ENCODE results near the gene KRTAP17-1.

Gene KRTAP17-1

DNA sequence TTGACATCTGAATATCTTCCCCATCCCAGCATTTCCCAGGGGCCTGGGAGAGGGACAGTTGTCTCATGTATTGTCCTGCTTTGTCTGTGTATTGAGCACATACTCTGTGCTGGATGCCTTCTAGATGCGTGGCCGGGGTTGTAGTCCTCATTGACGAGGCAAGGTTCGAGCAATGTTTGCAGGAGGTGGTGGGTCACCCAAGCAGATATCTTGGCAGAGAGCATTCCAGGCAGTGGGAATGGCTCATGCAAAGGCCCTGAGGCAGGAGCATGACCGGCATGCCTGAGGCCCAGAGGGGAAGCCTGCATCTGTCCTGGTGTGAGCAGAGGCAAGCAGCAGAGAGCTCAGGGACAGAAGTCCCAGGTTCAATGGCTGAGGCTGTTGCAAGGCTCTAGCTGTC, 17.6 kb upstream of the KRTAP17-1 start:
- DNase-seq (ENCODE audit: low read depth in 2 of 3, low spot score in 2 of 3): no peak

DNA sequence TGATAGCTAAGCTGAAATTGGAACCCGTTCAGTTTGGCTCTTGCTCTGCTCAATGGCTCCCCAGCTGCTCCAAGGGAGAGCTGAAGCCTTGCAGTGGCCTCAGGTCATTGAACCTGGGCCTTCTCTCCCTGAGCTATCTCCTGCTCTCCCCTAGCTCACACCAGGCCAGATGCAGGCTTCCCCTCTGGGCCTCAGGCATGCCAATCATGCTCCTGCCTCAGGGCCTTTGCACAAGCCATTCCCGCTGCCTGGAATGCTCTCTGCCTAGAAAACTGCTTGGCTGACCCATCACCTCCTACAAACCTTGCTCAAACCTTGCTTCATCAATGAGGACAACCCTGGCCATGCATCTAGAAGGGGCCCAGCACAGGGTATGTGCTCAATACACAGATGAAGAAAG, 16.7 kb upstream of the KRTAP17-1 start:
- DNase-seq (ENCODE audit: low read depth in 2 of 3, low spot score in 2 of 3): no peak

DNA sequence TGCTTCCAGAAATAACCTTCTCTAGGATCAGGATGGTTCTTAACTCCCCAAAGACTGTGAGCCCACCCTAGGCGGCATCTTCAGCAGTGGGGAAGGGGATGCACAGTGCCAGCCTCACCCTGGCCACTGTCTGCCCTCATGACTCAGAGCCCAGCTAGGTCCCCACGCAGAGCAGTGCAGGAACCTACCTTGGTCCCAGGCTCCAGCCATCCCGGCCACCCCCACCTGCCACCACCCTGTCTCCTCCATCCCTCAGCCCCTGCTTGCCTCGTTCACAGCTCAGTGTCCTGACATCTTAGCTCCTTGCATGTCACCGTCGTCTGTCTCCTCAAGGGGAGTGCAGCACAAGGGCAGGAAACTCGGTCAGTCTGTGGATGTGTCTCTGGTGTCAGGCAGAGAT, 16.1 kb upstream of the KRTAP17-1 start:
- DNase-seq (ENCODE audit: low read depth in 2 of 3, low spot score in 2 of 3): no peak

DNA sequence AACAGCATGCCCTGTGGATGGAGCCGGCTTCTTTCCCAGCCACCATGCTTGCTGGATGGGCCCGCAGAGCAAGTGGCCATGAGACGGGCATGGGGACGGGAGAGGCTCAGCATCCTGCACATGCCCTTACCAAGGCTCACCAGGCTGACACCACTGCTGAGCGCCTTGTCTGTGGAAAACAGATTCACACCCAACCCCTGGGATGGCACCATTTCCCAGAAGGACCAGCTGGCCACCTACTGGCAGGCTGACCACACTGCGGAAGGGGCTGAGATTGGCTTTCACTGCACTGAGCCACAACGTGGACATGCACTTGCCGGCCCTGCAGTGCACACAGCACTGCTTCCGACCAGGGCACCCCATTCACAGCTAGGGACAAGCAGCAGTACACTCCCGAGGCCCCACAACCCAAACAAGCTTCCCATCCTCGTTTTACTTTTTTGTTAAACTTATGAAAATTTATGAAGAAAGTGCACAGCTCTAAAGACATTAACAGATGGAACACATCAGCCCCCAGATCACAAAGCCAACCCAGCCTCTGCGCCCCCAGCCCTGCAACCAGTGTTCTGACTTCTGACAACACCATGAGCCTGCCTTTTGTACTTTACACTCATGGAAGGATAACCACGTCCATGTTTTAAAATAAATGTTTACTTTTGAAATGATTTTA, 13.9 kb upstream of the KRTAP17-1 start:
- DNase-seq (ENCODE audit: low read depth in 2 of 3, low spot score in 2 of 3): no peak

DNA sequence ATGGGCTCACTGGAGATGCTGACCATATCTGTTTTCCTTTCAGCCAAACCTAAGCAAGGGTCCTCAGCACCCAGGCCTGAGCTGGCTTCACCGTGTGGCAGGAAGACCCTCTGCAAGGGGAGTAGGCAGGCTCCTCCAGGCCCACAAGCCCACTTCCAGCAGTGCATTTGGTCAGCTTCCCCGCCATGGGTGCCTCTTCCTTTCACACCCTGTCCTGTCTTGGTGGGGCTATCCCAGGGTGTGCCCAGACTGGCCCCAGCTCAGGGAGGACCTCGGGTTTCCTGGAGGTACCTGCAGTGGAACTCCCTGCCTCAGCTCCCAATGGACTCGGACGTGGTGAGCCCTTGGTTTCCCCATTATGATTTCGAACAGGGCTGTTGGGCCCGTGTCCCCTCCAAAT, 12.7 kb upstream of the KRTAP17-1 start:
- no peak for DNase-seq (ENCODE audit: low read depth in 2 of 3, low spot score in 2 of 3)

DNA sequence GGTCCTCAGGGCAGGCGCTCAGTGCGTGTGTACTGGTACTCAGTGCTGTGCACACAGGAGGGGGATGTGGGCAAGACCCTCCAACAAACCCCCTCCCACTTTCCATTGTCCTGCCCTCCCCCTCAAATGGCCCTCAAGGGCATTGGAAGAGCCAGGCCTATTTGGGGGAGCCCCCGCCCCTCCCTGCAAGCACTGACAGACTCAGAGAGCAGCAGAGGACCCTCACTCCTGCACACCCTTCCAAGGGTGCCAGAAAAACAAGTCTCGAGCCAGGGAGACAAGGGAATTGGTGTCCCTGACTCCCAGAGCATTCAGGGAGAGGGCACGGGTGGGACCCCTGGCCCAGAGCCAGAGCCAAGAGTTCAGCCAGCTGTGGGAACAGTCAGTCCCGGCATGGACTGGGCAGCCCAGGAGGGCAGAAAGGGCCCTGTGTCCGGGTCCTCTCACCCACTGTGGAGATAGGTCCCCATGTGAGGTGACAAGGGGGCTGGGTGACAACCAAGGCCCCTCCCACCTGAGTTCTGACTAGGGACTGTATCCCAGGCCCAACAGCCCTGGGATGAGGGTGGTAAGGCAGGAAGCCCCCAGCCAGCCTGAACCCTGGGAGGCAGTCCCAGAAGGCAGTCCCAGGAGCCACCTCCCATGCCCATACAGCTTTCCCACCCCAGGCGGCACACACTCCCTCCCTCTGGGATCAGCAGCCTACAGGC, 12.1 kb upstream of the KRTAP17-1 start:
- no peak for DNase-seq (ENCODE audit: low read depth in 2 of 3, low spot score in 2 of 3)

DNA sequence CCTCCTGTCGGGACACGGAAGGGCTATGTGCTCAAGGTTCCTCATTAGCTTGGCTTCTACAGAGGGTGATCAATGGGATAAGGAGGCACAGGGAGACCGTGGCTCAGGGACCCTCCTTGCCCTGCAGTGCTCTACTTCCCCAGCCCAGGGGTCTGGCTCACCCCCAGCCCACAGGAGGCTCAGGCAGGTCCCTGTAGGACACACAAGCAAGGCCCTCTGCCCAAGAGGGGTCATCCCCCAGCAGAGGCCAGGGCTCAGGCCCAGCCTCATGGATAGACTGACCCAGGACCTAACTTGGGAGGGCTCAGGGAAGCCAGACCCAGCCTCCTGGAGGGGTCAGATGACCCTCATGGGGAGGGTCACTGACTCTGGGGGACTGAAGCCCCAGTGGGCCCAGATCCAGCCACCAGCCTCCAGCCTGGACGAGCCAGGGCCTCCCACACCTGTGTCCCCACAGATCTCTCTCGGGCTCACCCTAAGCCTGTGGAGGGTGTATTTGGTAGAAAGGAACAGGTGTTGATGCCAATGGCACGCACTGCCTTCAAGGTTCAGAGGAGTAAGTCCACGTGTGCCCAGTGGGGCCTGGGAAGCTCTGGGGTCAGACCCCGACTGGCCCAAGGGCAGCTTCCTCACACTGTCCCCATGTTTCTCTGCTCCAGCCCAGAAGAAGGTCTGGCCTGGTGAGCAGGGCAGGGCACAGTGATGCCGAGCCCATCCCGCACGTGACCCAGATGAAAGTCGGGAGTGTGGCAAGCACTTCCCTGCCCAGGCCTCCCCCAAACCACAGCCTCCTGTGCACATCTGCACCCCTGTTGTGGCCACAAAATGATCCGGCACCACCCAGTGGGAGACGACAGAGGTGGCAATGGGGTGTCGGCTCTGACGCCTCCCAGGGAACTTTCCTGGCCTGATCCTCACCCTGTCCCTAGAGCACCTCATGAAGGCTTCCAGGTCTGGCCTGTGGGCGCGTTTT, 10.9 kb upstream of the KRTAP17-1 start:
- DNase-seq (ENCODE audit: low read depth in 2 of 3, low spot score in 2 of 3): no peak

DNA sequence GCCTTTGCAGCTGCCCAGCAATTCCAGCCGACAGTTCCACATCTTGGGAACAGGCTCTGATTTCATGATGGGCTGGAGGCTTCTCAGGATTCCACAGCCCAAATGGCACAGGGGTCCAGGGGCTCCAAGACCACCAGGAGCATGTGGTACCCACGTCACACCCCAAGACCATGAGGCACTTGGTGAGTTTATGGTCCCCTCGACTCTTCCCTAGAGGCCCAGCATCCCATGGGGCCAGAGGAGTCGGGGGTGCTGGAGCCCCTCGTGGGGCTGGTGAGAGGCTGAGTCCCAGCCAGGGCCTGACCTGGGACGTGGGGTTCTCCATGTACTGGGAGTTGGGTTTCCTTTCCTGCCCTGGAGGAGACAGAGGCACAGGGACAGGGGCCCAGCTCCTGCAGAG, 10.1 kb upstream of the KRTAP17-1 start:
- DNase-seq (ENCODE audit: low read depth in 2 of 3, low spot score in 2 of 3): no peak

DNA sequence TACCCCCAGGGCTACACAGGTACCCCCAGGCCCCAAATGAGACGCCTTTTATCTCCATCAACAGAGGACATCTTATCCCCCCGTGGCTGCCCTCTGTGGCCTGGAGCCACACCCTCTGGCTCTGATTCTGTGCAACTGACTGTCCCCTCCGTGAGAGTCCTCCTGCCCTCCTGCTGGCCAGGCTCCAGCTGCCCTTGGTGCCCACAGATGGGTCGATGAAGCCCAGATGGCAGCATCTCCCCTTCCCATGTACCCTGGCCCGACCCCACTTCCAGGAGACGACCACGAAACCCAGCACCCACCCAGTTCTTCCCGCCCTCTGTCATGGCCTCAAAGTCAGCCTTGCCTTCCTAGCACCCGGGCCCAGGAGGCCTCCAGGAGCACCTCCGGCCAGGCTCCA, 9.6 kb upstream of the KRTAP17-1 start:
- no peak for DNase-seq (ENCODE audit: low read depth in 2 of 3, low spot score in 2 of 3)

DNA sequence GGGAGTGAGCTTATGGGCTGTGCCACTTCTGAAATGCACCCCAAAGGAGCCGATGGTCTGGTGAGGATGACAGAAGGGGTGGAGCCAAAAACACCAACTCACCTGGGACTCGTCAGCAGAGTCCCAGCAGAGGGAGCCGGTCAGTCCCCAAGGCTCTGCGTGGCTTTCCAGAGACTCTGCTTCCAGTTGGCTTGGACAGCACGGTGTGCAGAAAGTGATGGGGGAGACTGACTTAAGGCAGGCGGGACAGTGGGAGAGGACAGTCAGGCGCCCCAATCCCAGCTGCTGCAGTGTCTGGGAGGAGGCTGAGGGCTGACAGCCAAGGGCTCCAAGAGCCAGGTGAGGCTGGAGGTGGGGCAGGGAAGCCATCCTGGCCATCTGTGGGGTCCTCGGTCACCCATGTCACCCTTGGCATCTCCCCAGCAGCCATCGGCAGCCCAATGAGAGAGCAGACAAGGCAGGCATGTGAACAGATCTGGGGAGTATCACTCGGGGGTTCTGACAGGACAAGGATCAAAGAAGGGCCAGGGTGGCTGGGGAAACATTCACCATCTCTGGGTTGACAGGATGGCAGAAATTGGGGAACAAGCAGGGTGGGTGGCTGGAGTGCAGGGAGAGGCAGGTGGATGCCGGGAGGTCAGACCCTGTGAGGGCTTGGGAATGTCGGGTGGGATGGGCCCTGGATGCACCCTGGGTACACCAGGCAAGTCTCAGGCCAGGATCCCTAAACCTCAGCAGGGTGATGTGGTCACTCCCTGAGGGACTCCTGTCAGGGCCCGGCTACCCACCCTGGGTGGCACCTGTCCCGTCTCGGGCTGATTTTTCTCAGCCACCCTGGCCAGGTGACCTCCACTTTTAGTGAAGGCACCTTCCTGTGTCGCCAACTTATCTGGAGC, 8.9 kb upstream of the KRTAP17-1 start:
- no peak for DNase-seq (ENCODE audit: low read depth in 2 of 3, low spot score in 2 of 3)

DNA sequence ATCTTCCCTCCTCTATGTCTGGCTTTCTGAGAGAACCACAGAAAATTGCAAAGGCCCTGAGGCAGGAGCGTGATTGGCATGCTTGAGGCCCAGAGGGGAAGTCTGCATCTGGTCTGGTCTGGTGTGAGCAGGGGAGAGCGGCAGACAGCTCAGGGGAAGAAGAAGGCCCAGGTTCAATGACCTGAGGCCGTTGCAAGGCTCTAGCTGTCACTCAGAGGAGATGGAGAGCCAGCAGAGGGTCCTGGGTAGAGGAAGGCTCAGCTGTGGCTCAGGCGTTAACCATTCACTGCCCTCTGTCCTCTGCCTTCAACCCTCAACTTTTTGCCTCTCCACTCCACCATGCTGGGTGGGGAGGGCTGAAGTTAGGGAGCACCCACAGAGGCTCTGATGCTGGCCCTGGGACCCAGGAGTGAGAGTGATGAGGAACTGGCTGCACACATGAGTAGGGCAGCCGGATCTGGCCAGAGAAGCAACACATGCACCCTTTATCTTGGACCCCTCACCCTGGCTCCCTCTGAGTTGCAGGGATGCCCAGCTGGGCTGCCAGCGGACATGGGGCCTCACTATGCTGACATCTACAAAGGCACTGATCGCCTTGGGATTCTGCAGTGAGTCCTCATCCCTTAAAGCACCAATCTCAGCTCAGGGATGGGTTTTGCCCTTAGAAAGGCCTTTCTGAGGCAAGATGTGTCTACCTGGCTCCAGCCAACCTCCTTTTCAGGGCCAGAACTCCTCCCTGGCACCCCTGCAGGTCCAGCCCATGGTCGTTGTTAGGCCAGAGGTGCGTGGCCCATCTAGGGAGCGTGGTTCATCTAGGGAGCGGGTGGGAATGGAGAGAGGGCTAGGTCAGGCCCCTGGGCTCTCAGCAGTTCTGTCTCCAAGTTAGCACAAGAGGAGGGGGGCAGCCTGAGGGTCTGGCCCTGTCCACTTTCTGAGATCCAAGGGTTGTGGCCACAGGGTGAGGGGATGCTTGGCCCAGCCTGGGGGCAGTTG, 7.7 kb upstream of the KRTAP17-1 start:
- no peak for DNase-seq (ENCODE audit: low read depth in 2 of 3, low spot score in 2 of 3)

DNA sequence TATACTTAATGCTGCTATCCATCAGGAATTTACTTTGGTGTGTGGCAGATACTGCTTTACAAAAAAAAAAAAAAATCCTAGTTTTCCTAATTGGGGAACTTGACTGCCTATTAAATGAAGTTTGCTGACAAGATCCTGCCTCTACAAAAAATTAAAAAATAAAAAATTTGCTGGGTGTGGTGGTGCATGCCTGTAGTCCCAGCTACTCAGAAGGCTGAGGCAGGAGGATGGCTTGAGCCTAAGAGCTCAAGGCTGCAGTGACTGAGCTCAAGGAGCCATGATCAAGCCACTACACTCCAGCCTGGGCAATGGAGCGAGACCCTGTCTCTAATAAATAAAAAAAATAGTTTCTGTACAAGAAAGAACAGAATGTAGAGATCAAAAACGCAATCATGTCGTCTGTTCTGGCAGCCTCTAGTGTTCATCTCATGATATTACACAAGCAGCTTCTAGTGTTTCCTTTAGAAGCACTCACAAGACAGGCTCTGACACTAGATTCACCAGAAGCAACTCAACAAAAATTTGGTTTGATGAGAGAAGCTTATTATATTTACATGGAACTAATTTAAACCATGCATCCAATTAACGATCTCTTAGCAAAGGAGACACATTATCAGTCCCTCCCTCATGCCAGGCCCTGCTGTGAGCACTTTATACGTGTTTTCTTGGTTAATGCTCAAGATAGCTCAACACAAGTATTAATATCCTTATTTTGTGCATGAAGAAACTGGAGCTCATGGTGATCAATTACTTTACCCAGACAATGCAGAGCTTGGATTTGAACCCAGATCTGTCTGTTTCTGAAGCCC, 6.8 kb upstream of the KRTAP17-1 start:
- DNase-seq (ENCODE audit: low read depth in 2 of 3, low spot score in 2 of 3): no peak

DNA sequence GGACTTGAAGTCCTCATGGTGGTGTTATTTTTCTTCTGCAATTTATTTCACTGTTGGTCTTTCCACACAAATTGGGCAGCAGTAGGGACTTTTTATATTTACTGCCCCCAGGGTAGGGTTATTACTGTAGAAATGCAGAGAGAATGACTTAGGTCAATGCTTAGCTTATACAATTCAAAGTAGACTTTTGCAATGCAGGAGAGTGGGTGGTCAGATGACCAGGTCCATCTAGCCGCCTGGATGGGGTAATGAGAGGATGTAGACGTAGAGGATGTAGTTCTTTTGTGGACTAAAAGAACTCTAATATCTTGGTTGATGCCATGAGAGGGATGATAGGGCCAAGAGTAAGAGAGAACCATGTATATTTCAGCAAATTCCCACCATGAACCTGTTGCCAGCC, 2.7 kb upstream of the KRTAP17-1 start:
- no peak for DNase-seq (ENCODE audit: low read depth in 2 of 3, low spot score in 2 of 3)

DNA sequence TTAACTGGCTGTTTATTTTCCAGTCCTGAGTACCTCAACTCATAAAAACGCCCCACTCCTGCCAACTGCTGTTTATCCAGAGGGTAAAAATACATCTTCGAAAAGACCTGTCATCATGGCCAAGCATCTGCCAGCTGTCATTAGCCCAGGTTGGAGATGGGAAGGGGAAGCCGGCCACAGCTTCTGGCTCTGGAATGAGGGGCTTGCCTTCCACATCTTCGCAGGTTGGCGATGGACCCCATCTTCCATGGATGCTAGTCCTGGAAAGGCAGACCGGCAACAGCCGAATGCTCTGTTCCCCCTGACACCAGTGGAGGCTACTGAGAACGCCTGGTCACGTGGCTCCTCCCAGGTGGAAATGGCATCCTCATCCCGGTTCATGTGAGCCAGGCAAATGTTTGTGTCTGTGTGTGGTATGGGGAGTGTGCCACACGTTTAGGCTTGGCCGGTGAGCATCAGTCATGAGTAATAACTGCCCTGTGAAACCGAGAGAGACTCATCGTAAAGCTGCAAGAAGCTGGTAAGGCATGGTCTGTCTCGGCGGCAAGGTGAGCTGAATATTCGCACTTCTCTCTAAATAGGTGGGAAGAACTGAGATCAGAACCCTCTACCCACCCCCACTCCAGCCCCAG, 420 bp upstream of the KRTAP17-1 start:
- DNase-seq (ENCODE audit: low read depth in 2 of 3, low spot score in 2 of 3): no peak

DNA sequence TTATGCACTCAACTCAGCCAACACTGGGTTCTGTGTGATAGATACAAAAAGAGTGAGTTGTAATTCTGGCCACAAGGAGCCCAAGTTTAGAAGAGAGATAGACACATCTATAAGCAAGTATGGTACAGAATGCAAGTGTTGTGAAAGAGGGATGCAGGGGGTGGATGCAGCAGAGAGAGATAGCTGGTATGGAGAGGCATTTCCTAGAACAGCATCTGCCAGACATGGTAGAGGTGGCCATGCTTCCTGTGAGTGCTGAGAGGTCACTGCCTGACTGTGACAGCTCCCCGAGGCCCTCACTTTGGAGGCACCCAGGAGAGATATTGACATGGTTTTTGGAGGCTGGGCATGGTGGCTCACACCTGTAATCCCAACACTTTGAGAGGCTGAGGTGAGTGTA, 4.4 kb downstream of the KRTAP17-1 start:
- no peak for DNase-seq (ENCODE audit: low read depth in 2 of 3, low spot score in 2 of 3)

DNA sequence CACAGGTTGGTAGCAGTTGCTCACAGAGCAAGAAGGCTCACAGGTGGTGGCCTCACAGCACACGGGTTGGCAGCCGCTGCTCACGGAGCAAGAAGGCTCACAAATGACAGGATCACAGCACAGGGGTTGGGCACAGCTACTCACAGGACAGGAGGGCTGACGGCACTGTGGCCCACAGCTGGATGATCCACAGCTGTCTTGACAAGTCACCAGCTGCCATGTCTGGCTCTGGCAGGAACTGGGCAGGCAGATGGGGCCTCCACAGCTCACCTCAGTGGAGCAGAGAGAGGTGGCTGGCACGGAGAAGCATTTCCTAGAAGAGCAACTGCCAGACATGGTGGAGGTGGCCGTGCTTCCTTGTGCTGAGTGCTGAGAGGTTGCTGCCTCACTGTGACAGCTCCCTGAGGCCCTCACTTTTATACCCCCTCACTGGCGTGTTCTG, 6.6 kb downstream of the KRTAP17-1 start, which contains the start of gene KRTAP16-1:
Gene KRTAP16-1, minus strand, starts transcription at position 392 of the 442 bp plus-strand sequence. Its CDS starts 56 bp downstream, at position 336.
- DNase-seq (ENCODE audit: low read depth in 2 of 3, low spot score in 2 of 3): no peak

DNA sequence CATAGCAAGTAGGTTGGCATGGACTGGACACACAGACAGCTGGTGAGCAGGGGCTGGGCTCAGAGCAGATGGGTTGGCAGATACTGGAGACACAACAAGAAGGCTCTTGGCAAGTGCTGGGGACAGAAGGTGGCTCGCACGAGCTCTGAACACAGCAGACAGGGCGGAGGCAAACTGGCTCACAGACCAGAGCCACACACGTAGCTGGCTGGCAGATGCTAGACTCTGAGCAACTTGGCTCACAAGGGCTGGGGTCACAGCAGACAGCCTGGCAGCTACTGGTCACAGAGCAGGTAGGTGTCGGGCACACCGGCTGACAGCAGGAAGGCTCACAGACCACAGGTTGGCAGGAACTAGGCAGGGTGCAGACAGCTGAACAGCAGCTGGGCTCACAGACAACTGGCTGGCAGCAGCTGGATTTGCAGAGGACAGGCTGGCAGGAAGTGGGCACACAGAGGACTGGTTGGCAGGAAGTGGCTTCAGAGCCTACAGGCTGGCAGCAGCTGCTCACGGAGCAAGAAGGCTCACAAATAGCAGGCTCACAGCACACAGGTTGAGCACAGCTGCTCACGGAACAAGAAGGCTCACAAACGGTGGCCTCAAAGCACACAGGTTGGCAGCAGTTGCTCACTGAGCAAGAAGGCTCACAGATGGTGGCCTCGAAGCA, 7.1 kb downstream of the KRTAP17-1 start:
- DNase-seq (ENCODE audit: low read depth in 2 of 3, low spot score in 2 of 3): peak; percentile 14 to 23 (median 22)

DNA sequence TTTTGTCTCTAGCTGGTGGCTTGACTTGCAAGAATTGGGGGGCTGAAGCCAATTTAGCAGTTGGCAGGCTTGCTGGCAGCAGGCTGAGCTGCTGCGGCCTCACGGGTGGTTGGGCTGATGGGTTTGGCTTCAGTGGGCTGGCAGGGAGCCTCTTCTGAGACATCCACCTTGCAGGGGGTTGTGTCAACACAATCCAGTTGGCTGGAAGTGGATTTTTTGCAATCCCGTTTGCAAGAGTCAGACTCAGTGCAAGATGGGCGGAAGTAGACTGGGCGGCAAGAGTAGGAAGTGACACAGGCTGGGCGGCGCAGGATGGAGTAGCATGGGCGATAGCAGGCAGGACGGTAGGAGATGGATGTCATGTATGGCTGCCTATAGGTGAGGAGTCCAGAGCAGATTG, 7.9 kb downstream of the KRTAP17-1 start:
- no peak for DNase-seq (ENCODE audit: low read depth in 2 of 3, low spot score in 2 of 3)

All from activated CD8-positive, alpha-beta memory T cell treated with anti-CD3 and anti-CD28 coated beads for 48 hours (primary cell).